Heart left ventricle (tissue), 16 donors: ENCODE results near the gene TIAM2. TPM values are rescaled to one million over a fixed set of nuclear protein-coding genes. Genes with fewer than 3 reads are reported as not detected.

ENCODE experiments used
- ATAC-seq, 4 donors: fragments of 200-7000 bp; cut with Tn5 transposase; one replicate each; pipeline ENCODE4 v1.9.1; 2020 to 2022; ENCODE audit warnings: moderate library complexity in 4 of 4, mild to moderate bottlenecking in 3 of 4, moderate number of reproducible peaks in 1 of 4
- DNase-seq, 5 donors: peaks; one replicate each; pipeline ENCODE4 v3.0.0-alpha.2; 2020
- H3K27ac ChIP-seq, 12 donors: fragments of 200-600 bp; sonication (generic) in 4 of 12; one replicate each; pipeline versions ENCODE4 v1.5.0 to v1.8.0; 2016 to 2022; ENCODE audit warnings: mild to moderate bottlenecking in 2 of 12
- H3K27me3 ChIP-seq, 9 donors: fragments of 200-600 bp; sonication (generic) in 2 of 9; one replicate each; pipeline versions ENCODE4 v1.5.1 to v1.8.0; 2016 to 2022; ENCODE audit warnings: mild to moderate bottlenecking in 3 of 9
- H3K36me3 ChIP-seq, 9 donors: fragments of 200-600 bp; sonication (generic) in 2 of 9; one replicate each; pipeline versions ENCODE4 v1.5.0 to v1.8.0; 2018 to 2022; ENCODE audit warnings: mild to moderate bottlenecking in 2 of 9
- H3K4me1 ChIP-seq, 12 donors: fragments of 200-600 bp; sonication (generic) in 4 of 12; one replicate each; pipeline versions ENCODE4 v1.5.0 to v1.8.0; 2016 to 2022; ENCODE audit warnings: mild to moderate bottlenecking in 3 of 12
- H3K4me3 ChIP-seq, 12 donors: fragments of 200-600 bp; sonication (generic) in 4 of 12; one replicate each; pipeline versions ENCODE4 v1.5.0 to v1.8.0; 2017 to 2022; ENCODE audit warnings: mild to moderate bottlenecking in 9 of 12, moderate library complexity in 4 of 12
- H3K9me3 ChIP-seq, 12 donors: fragments of 200-600 bp; sonication (generic) in 4 of 12; one replicate each; pipeline versions ENCODE4 v1.5.0 to v1.8.0; 2016 to 2022; ENCODE audit warnings: mild to moderate bottlenecking in 1 of 12
- POLR2A ChIP-seq, 2 donors: fragments of 450-650 bp; IDR thresholded peaks; one replicate each; pipeline ENCODE4 v1.6.1; 2017; ENCODE audit warnings: antibody characterized with exemption in 2 of 2, mild to moderate bottlenecking in 2 of 2, moderate library complexity in 2 of 2
- WGBS, 4 donors: extraction: QIAGEN DNeasy Blood & Tissue Kit in 2 of 4; methylation state at CpG; one replicate each; pipeline versions ENCODE4 v1.1.5 to v1.1.7; 2013 to 2018; 5-methylcytosine and 5-hydroxymethylcytosine counted together
- intact Hi-C, 10 donors: fragments of 100-400 bp; cut with DNase I; formaldehyde crosslinking; loops; one replicate each; pipeline versions ENCODE4 v1.11.1 to v1.14.2; 2022
- polyA plus RNA-seq, 2 donors: library from polyadenylated mRNA; stranded (reverse); fragments of 200-250 nt; gene quantifications; one replicate each; pipeline ENCODE4 v1.2.3, GENCODE V29; 2013
- total RNA-seq, 9 donors: library from RNA; depleted of rRNA in 2 of 9; stranded (reverse); fragments of >200 nt in 2 of 9; fragmentation: NEBNext Ultra II Directional in 3 of 9; extraction: Animal tissue kit (Norgen Biotek cat#: 25700) in 3 of 9; gene quantifications; one replicate each; pipeline versions ENCODE4 v1.1.0 to v1.2.4, GENCODE V29; 2016 to 2023
- TF ChIP-seq, protein P1 (sequence below), 12 donors: fragments of 200-600 bp; sonication (generic) in 4 of 12; IDR thresholded peaks; one replicate each; pipeline versions ENCODE4 v1.5.0 to v1.8.0; 2018 to 2022; ENCODE audit warnings: antibody characterized with exemption in 12 of 12, mild to moderate bottlenecking in 5 of 12
- donor health status: ischemic (EF 13 %, LVEDD 7.1; RV severe dilation, severe dysfunction).
- donor health status: healthy with polysubstance abuse.
- donor health status: DM: no; HTN: yes; CAD: no.
- donor health status: DM: no; HTN: no; CAD: no.
- donor health status: ischemic (EF 25% LVEDD 6.9; RV normal size, moderate dysfunction).
- donor health status: ischemic (EF 25% LVEDD 5.7; RV mildly dilated, moderate dysfunction).
- donor health status: healthy.
- donor health status: DM: yes; HTN: yes; CAD: no.
- donor health status: ischemic (EF 35%, LVEDD 5.7; RV mildly dilated, moderate dysfunction).
- donor health status: nonischemic (EF 11% LVEDD 7.7; RV severe dilation, severe dysfunction).
- donor health status: DM: yes; HTN: yes; CAD: no.
- donor health status: PGD.
- donor health status: ischemic (EF 29% LVEDD 5.4; RV normal size, mild dysfunction).
- donor health status: nonischemic (EF 23%, LVEDD 6.1; RV moderate dilation, normal function).

Gene TIAM2
- total and polyA plus RNA-seq, 11 donors: 4.6 to 16.5 (median 12.6) TPM

DNA sequence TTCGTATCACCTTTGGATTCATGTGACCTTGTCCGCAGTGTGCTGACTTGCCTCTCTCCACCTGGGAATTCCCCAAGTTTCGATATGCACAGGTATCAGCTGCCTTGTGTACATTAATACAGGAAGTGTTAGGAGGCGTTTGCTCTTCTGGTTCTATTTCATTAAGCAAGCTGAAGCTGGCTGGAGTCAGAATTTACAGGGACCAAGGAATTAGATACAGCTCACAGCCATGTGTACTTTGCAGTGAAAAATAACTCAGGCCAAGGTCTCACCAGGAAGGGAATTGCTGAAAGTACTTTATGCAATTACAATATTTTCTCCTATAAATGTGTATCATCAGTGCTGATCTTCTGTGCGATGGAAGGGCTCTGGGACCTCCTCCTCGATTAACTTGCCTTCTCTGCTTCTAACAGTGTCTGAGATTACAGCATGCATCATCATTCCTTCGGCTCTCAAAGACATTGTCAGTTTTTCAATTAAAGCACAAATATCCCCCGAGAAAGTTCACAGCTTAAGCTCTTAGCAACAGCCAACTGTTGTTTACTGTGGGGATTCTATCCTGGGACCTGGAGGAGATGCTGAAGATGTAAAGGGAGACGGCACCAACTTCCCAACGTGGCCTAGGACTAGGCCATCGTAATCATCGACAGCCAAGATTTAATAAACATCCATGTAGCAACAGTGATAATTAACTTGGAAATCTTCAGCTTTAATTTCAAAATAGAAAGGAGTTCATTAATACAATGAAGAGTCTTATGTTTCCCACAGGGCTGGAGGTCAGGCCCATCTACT is 13.8 kb upstream of the TIAM2 start:
- WGBS, 4 donors: 88 to 89% (median 89%) methylated on average over 12 of the region's 12 CpGs
- no peak overlapping the region for H3K4me3 ChIP-seq
- no peaks in the 10 kb centered on the region for H3K36me3 ChIP-seq
- H3K27ac ChIP-seq: no peak overlapping the region
- ATAC-seq: no peak
- H3K27me3 ChIP-seq: no peaks in the 10 kb centered on the region
- TF ChIP-seq, protein P1, sequence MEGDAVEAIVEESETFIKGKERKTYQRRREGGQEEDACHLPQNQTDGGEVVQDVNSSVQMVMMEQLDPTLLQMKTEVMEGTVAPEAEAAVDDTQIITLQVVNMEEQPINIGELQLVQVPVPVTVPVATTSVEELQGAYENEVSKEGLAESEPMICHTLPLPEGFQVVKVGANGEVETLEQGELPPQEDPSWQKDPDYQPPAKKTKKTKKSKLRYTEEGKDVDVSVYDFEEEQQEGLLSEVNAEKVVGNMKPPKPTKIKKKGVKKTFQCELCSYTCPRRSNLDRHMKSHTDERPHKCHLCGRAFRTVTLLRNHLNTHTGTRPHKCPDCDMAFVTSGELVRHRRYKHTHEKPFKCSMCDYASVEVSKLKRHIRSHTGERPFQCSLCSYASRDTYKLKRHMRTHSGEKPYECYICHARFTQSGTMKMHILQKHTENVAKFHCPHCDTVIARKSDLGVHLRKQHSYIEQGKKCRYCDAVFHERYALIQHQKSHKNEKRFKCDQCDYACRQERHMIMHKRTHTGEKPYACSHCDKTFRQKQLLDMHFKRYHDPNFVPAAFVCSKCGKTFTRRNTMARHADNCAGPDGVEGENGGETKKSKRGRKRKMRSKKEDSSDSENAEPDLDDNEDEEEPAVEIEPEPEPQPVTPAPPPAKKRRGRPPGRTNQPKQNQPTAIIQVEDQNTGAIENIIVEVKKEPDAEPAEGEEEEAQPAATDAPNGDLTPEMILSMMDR (IDR thresholded peaks at IDR 0.05): no peak
- TF ChIP-seq POLR2A (IDR thresholded peaks at IDR 0.05): no peak
- no peak for DNase-seq
- intact Hi-C loops: no loop called here
- no peaks in the 10 kb centered on the region for H3K4me1 ChIP-seq
- H3K9me3 ChIP-seq: no peaks in the 10 kb centered on the region

DNA sequence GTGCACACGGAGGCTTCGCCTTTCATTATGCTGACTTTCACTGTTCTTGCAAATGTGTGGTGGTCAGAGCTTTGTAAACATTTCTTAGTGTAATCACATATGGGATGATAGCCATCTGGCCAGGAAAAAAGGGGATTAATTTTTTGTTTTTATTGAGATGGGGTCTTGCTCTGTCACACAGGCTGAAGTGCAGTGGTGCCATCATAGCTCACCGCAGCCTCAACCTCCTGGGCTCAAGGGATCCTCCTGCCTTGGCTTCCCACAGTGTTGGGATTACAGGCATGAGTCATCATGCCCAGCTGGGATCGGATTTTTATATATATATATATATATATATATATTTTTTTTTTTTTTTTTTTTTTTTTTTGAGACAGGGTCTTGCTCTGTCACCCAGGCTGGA is 11.0 kb upstream of the TIAM2 start:
- intact Hi-C loops: no loop called here
- 79 to 89% (median 87%) methylated on average over 4 of the region's 4 CpGs for WGBS, 4 donors
- Histone ChIP-seq H3K27me3 (no peaks in the 10 kb centered on the region), H3K4me1 (no peaks in the 10 kb centered on the region), H3K36me3 (no peaks in the 10 kb centered on the region), H3K9me3 (no peaks in the 10 kb centered on the region), H3K4me3 (no peak overlapping the region), H3K27ac (no peak overlapping the region)
- DNase-seq (no peak), ATAC-seq (no peak)
- TF ChIP-seq POLR2A (IDR thresholded peaks at IDR 0.05): no peak
- TF ChIP-seq, protein P1 (IDR thresholded peaks at IDR 0.05): no peak

- no peak overlapping the region for H3K4me3 ChIP-seq
- no peaks in the 10 kb centered on the region for H3K9me3 ChIP-seq
- intact Hi-C loops: no loop called here
- no peak for ATAC-seq
- TF ChIP-seq, protein P1 (IDR thresholded peaks at IDR 0.05): no peak
- no peak for TF ChIP-seq POLR2A (IDR thresholded peaks at IDR 0.05)
- H3K4me1 ChIP-seq: no peaks in the 10 kb centered on the region
- no peak overlapping the region for H3K27ac ChIP-seq
- DNase-seq: no peak
- no peaks in the 10 kb centered on the region for H3K27me3 ChIP-seq
- no peaks in the 10 kb centered on the region for H3K36me3 ChIP-seq
- 58 to 65% (median 61%) methylated on average over 4 of the region's 4 CpGs for WGBS, 4 donors
Observed at GRCh38 chr6:154986787-154987235, 8.3 kb upstream of the TIAM2 start.

DNA sequence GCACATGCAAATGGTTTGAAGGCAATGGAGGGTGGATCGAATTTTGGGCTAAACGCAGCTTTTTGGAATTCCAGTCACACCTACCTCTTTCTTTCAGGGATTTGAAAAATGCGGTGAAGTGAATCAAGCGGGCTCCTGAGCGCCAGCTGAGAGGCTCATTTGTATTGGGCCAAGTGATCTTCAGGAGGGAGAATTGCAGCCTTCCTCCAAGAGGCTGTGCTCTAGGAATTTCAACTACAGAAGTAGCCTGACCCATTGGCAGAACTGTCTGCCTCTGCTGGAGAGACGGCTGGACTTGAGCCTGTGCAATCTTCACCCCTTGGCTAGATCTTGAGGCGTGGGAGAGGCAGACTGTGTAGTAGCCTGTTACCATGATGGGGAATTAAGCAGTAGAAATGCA is 5.7 kb upstream of the TIAM2 start:
- Histone ChIP-seq H3K9me3 (no peaks in the 10 kb centered on the region), H3K4me3 (no peak overlapping the region), H3K36me3 (no peaks in the 10 kb centered on the region), H3K27me3 (peaks cover 0 to 3% (median 0%) of the 10 kb centered on the region in 9 donors), H3K4me1 (no peaks in the 10 kb centered on the region), H3K27ac (no peak overlapping the region)
- DNase-seq (no peak), ATAC-seq (no peak)
- WGBS, 4 donors: 90 to 95% (median 91%) methylated on average over 7 of the region's 7 CpGs
- no peak for TF ChIP-seq POLR2A (IDR thresholded peaks at IDR 0.05)
- intact Hi-C loops: no loop called here
